Pons (tissue), 1 donor: ENCODE results near the gene ERH.
"Not testable (repeated sequence)": the region's sequence is repeated elsewhere in the genome, so short reads cannot be mapped to it uniquely, and the experiment has no call there.

ENCODE experiments used
- DNase-seq: peaks from one replicate; pipeline ENCODE4 v3.0.0-alpha.2; 2016; ENCODE audit warnings: low spot score

ERH gene

DNA sequence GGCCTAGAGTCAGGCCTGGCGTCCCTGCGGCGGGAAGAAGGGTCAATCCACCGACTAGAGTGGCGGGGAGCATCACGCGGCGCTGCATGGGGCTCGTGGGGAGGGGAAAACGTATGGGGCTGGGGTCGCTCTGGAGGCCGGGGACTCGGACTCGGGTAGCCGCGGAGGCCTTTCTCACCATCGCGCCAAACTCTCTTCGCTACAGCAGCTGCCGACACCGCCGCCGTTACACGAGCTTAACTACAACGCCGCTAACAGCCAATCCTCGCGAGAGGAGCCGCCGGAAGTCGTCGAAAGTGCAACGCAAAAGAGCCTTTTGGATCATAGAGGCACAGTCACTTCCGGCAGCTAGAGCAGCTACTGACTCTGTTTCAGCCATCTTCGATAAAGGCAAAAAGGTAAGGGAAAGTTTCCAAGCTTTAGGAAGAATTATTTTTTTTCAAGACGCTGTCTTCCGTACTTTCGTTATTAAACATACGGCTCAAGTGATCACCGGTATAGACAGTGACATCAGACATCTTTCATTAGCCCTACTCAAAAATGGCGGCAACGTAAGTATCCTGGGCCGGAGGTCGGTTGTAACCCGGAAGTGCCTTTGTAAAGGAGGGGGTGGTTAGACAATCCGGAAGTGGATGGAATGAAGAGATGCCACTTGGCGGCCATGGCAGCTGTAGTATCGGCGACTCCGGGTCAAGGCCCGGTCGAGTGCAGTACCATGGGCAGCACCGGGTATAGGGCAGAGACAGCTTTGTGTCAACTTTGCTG, at the start of gene ERH, which contains the start of gene SLC39A9:
Gene ERH (minus strand): TSS at position 247 of the 765 bp plus-strand sequence. CDS start 66 bp downstream, at position 181.
Gene SLC39A9 (plus strand): TSS at position 640 of the 765 bp plus-strand sequence. CDS start 678 bp downstream, outside the sequence.
- DNase-seq = peak; percentile 99

DNA sequence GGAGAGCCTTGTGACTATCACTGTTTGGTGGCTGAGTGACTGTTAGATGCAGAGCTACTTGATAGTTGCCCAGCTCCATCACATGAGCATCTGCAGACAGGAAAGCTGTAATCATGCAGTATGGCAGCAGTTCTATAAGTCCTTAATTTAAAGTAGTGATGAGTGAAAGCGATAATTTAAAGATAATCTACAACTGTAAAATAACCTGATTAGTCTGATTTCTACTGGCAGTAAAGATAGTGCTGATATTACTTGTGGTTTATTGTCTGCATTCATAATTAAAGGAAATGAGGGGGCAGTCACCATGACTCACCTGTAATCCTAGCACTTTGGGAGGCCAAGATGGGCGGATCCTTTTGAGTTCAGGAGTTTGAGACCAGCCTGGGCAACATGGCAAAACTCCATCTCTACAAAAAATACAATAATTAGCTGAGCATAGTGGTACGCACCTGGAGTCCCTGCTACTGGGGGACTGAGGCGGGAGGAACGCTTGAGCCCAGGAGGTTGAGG, 45.3 kb upstream of the ERH start:
- DNase-seq = no peak

DNA sequence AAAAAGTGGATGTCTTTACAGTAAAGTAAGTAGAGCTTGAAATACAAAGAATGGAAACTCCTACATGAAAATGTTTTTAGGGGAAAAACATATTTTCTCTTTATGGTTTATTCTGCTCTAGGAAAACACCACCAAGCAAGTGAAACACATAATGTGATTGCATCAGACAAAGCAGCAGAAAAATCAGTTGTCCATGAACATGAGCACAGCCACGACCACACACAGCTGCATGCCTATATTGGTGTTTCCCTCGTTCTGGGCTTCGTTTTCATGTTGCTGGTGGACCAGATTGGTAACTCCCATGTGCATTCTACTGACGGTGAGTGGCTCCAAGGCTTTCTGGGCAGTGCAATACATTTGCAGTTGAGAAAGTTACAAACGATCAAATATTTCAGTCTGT, 43.8 kb upstream of the ERH start:
- no peak for DNase-seq

DNA sequence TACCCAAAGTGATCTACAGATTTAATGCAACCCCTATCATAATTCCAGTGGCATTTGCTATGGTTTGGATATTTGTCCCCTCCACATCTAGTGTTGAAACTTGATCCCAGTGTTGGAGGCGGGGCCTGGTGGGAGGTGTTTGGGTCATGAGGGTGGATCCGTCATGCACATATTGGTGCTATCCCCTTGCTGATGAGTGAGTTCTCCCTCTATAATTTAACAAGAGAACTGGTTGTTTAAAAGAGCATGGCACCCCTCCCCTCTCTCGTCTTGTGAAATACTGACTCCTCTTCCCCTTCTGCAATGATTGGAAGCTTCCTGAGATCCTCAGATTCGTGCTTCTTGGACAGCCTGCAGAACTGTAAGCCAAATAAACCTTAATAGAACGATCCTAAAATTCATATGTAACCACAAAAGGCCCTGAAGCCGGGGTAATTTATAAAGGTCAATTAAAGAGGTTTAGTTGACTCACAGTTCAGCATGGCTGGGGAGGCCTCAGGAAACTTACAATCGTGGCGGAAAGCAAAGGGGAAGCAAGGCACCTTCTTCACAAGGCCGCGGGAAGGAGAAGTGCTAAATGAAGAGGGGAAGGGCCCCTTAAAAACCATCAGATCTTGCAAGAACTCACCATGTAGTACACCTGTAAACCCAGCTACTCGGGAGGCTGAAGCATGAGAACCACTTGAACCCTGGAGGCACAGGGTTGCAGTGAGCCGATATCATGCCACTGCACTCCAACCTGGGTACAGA, 41.6 kb upstream of the ERH start:
- DNase-seq = no peak

DNA sequence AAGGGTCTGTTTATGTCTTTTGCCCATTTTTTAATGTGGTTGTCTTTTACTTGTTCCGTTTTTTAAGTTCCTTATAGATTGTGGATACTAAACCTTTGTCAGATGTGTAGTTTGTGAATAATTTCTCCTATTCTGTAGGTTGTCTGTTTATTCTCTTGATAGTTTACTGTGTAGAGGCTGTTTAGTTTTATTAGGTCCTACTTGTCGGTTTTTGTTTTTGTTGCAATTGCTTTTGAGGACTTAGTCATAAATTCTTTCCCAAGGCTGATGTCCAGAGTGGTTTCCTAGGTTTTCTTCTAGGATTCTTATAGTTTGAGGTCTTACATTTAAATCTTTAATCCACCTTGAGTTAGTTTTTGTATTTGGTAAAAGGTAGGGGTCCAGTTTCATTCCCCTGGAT, 34.3 kb upstream of the ERH start:
- no peak for DNase-seq

DNA sequence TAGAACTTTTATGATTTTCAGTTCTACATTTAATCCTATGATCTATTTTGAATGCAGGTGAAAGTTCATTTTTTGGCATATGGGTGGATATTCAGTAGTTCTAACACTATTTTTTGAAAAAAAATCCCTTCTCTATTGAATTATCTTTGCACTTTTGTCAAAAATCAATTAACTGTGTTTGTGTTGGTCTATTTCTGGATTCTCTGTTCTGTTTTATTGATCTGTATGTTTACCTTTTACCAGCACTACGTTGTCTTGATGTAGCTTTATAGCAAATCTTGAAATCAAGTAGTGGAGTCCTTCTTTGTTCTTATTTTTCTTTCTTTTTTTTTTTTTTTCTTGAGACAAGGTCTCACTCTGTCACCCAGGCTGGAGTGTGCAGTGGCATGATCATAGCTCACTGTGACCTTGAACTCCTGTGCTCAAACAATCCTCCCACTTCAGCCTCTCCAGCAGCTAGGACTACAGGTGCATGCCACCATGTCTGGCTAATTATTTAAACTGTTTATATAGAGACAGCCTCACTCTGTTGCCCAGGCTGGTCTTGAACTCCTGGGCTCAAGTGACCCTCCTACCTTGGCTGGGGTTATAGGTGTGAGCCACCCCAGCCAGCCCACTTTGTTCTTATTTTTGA, 32.3 kb upstream of the ERH start:
- no peak for DNase-seq

DNA sequence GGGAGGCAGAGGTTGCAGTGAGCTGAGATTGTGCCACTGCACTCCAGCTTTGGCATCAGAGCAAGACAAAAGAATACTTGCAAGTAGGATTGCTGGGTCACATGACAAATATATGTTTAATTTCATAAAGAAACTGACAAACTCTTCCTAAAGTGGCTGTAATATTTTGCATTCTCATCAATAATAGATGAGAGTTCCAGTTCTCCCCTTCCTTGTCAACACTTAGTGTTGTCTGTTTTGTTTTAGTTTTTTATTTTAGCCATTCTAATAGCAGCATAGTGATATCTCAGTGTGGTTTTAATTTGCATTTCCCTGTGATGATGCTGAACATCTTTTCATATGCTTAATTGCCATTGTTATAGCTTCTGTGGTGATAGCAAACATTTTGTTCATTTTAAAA, 31.5 kb upstream of the ERH start:
- no peak for DNase-seq

DNA sequence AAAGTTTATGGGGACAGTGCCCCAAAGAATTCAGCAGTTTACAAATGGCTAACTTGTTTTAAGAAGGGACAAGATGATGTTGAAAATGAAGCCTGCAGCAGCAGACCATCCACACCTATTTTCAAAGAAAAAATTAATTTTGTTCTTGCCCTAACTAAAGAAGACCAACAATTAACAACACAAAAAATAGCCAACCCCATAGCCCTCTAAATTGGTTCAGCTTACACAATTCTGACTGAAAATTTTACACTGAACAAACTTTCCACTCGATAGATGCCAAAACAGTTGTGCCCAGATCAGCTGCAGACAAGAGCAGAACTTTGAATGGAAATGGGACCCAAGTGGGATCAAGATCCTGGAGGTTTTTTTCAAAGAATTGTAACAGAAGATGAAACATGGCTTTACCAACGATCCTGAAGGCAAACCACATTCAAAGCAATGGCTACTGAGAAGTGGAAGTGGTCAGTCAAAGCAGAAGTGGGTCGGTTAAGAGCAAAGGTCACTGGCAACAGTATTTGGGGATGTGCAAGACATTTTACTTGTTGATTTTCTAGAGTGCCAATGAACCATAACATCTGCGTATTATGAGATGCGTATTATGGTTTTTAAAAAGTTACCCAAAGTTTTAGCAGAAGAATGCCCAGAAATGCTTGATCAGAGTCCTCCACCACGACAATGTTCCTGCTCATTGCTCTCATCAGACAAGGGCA, 30.3 kb upstream of the ERH start:
- peak; percentile 9 for DNase-seq

DNA sequence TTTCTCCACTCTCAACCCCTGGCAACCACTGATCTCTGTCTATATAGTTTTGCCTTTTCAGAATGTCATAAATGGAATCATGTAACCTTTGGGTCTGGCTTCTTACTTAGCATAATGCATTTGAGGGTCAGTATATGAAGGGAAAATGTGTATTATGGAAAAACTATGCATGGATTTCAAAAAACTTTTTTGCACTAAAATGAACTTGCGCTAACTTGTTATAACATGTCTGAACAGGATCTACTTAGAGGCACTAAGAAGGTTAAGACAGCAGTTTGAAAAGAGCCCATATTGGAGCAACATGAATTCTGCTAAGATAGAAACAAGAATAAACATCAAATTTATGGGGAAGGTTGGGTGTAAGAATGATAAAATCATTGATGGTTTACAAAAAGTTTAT, 29.5 kb upstream of the ERH start:
- no peak for DNase-seq

DNA sequence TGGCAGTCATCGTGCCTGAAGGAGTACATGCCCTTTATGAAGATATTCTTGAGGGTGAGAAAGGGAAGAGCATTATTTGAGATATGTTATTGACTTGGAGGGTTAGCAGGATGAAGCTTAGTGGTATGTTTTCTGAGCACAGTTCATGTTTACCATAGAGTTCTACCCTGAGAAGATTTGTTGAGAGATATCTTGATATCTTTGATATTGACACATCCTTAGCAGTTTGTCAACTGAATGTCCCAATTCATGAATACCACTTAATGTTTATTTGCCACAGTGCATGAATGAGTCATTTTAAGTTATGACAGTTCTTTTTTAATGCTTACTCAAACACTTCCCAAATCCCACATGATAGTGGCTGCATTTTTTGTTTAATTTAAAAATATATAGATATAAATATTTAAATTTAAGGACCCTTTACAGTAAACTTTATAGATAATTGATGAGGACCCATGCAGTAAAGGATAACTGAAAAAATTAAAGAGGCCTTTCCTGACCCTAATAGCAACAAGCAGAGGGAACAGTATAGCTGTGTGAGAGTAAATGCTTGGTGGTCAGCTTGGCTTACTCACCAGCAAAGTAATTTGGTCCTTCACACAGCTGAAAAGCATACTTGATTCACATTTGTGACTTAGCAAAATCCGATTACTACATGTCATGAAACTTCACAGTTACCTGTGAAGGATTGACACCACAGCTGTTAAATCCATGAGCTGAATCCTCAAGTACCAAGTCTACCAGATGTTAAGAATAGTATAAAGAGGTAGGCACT, 26.2 kb upstream of the ERH start:
- DNase-seq = no peak

DNA sequence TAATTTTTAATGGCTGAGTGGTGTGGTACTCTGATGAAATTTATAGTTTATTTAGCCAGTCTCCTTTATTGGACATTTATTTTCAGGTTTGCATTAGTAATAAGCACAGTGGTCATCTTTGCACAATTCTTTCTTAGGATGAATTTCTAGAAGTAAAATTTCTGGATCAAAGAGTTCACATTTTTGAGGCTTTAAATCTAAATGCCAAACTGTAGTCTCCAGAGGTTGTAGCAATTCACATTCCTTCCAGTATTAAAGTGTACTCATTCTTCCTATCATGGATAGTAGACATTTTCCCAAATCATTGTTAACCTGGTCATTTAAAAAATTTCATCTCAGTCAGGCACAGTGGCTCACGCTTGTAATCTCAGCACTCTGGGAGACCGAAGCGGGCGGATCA, 25.2 kb upstream of the ERH start:
- DNase-seq = no peak

DNA sequence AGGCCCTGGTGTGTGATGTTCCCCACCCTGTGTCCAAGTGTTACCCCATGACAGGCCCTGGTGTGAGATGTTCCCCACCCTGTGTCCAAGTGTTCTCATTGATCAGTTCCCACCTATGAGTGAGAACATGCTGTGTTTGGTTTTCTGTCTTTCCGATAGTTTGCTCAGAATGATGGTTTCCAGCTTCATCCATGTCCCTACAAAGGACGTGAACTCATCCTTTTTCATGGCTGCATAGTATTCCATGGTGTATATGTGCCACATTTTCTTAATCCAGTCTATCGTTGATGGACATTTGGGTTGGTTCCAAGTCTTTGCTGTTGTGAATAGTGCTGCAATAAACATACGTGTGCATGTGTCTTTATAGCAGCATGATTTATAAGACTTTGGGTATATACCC, 18.0 kb upstream of the ERH start:
- not testable (repeated sequence) for DNase-seq

DNA sequence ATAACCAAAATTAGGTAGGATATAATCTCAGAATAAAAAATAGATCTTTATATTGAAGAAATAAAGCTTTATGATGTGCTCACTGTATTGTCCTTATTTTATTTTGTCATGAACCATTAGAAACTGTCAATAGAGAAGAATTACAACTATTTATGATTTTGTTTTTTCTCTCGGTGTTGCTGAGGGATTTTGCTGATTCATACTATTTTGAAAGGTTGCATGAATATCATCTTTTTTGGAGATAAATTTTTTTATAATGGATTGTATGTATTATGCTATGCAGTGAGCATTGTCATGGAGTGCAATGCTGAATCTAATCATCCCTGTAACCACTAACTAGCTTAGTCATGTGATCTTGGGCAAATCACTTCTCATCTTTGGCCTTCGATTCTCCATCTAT, 15.4 kb upstream of the ERH start:
- no peak for DNase-seq

DNA sequence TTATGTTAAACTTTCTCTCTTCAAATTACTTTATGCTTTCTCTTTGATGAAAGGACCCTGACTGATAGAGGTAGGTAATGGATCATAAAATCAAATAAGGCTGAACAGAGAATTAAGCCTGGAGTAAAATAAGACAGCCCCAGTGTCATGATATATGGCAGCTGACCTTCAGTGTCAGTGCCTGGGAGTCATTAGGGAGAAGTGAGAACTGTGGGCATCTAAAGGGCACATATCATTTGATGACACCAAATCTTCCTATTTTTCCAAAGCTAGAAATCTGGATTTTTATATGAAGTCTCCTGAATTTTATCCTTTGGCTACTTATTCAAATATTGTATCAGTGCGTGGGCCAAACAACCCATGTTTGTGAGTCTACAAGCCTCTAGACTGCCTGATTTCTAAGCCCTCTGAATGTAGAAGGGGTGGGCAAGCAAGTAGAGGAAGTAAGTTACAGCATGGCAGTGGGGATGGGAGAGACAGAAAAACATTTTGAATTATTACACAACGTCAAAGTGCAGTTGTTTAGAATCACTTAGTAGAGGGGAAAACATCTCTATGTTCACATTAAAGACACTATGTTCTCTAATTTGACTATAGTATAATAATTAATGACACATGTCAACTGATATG, 10.3 kb upstream of the ERH start:
- no peak for DNase-seq

DNA sequence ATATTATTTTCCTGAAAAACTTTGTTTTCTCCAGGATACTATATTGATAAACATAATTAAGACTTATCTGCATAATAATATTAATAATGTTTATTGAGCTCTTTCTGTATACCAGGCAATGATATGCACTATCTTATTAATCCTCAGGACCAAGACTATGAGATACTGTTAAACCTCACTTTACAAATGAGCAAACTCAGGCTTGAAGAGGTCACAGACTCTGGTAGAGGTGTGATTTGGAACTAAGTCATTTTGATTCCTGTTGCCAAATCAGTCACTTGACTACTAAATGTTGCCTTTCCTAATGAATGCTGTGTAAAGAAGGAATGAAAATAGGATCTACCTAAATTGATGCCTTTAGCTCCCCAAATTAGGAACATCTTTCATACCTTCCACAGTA, 7.7 kb upstream of the ERH start:
- no peak for DNase-seq

DNA sequence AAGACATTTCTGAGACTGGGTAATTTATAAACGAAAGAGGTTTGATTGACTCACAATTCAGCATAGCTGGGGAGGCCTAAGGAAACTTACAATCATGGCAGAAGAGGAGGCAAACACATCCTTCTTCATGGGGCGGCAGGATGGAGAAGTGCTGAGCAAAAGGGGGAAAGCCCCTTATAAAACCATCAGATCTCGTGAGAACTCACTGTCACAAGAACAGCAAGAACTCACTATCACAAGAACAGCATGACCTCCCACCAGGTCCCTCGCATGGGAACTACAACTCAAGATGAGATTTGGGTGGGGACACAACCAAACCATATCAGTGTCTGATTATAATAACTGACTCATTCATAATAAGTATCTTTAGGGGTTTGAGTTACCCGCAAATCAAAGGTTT, 6.8 kb upstream of the ERH start:
- DNase-seq = no peak

DNA sequence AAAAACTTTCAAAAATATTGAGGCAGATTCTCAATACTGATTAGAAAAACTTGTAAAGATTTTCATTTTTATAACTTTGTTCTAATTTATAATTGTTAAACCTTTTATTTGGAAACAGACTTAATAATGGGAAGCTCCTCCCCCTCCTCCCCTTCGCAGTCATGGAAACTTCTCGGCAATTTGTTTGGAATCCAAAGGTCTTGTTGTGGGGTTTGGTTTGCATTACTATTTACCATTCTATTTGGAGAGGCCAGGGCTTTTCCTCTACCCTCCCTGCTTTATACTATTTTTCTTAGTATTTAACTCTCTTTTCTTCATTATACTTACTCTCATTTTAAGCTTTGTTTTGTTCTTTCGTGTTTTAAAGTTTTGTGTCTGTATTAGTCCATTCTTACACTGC, 6.4 kb upstream of the ERH start:
- no peak for DNase-seq

DNA sequence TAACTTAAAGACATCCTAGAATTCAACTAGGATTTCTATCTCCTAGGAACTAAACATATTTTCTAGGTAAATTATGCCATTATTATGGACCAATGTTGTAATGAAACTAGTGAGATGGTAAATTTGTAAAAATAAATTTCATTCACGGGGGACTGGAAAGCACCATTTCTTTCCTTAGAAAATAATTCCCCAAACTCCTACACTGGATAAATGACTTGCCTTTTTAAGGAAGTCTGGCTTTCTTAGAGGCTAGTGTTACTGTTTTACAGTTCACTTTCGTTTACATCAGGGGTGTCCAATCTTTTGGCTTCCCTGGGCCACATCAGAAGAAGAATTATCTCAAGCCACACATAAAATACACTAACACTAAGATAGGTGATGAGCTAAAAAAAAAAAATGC, 3.7 kb upstream of the ERH start:
- DNase-seq = no peak

DNA sequence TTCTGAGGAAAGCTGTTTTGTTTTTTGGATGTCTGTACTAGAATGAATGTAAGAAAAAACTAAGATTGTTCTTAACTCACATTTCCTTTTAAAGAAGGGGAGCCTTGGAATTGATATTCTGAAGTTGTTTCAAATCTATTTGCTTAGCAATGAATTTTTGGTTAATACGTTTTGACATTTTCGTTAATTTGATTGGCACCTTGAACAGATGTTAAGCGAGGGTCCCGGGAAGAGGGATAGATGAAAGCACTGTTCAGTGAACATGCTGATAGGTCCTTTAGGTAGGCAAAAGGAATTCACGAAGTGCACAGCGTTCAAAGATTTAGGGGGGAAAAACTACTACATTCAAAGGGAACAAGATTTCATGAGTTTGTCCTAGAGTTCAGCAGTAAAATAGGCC, 2.1 kb upstream of the ERH start:
- DNase-seq = no peak

DNA sequence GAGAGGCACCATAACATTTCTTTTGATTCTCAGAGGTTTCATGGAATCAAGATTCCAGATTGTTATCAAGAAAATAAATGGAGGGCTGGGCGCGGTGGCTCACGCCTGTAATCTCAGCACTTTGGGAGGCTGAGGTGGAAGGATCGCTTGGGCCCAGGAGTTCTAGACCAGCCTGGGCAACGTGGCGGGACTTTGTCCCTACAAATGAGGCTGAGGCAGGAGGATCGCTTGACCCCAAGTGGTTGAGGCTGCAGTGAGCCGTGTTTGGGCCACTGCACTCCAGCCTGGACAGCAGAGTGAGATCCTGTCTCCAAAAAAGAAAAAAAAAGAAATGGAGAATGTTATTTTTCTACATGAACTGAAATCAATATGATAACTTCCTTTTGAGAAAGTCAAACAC, 1.7 kb upstream of the ERH start:
- no peak for DNase-seq

DNA sequence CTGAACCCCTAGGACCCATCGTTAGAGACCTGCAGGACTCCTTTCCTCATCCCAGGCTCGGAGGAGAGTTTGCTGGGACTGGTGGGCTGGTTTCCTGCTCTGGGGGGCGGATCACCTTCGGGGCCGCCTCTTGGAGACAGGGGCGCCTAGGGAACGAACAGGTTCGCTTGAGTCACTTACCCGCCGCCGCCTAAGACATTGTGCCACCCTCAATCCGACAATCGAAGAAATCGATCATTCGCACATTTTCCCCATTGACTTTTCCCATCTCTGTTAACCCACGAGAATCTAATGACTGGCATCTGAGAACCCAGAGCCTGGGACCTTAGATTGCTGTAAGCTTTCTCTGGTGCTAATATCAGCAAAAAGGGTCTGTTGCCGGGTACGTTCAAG, 715 bp upstream of the ERH start:
- DNase-seq = peak; percentile 5
